GM23338 (cell line): ENCODE measurements around the gene ZBTB20.

Experiments used
- CREB1 ChIP-seq: fragments of 250-450 bp; sonication (Bioruptor Pico); IDR thresholded peaks from 2 replicates; pipeline ENCODE4 v1.5.0; 2020; ENCODE audit warnings: low read depth, mild to moderate bottlenecking, moderate library complexity
- ETS1 ChIP-seq: IDR thresholded peaks from 2 replicates; pipeline ENCODE4 v1.6.1; 2016; ENCODE audit warnings: antibody characterized with exemption
- EZH2 ChIP-seq: fragments of 200-600 bp; sonication (generic); IDR thresholded peaks from one replicate; pipeline ENCODE4 v1.8.0; 2017; ENCODE audit warnings: antibody characterized with exemption, mild to moderate bottlenecking, low read depth; ENCODE audit not compliant: unreplicated experiment
- EZH2phosphoT487 ChIP-seq: fragments of 200-600 bp; sonication (generic); IDR thresholded peaks from one replicate; pipeline ENCODE4 v1.8.1; 2018; ENCODE audit warnings: antibody characterized with exemption; ENCODE audit not compliant: unreplicated experiment
- JUNB ChIP-seq: IDR thresholded peaks from one replicate; pipeline ENCODE4 v1.6.1; 2016; ENCODE audit warnings: antibody characterized with exemption; ENCODE audit not compliant: unreplicated experiment
- NANOG ChIP-seq: IDR thresholded peaks from 2 replicates; pipeline ENCODE4 v1.6.1; 2016; ENCODE audit warnings: antibody characterized with exemption, borderline replicate concordance
- POLR2AphosphoS5 ChIP-seq: IDR thresholded peaks from 2 replicates; pipeline ENCODE4 v1.6.1; 2016; ENCODE audit warnings: antibody characterized with exemption, low read depth
- REST ChIP-seq: IDR thresholded peaks from one replicate; pipeline ENCODE4 v1.6.1; 2018; ENCODE audit warnings: antibody characterized with exemption; ENCODE audit not compliant: unreplicated experiment
- STAT1 ChIP-seq: IDR thresholded peaks from one replicate; pipeline ENCODE4 v1.6.1; 2016; ENCODE audit warnings: antibody characterized with exemption; ENCODE audit not compliant: unreplicated experiment
- ZNF331 ChIP-seq: fragments of 250-450 bp; sonication (Bioruptor Pico); IDR thresholded peaks from 2 replicates; pipeline ENCODE4 v1.5.0; 2020; ENCODE audit warnings: low read depth, mild to moderate bottlenecking, moderate library complexity
- TF ChIP-seq, protein P1 (sequence below), 2 experiments: fragments of 200-600 bp in 1 of 2; sonication (generic) in 1 of 2; conservative IDR thresholded peaks; 2 replicates each; pipeline versions ENCODE4 v1.5.1 to v1.6.1; 2016 to 2017; ENCODE audit warnings: antibody characterized with exemption in 2 of 2, low read depth in 2 of 2, mild to moderate bottlenecking in 2 of 2, moderate library complexity in 1 of 2

GRCh38 chr3:114441386-114441785 lies 705.7 kb downstream of the ZBTB20 start:
- TF ChIP-seq, protein P1, sequence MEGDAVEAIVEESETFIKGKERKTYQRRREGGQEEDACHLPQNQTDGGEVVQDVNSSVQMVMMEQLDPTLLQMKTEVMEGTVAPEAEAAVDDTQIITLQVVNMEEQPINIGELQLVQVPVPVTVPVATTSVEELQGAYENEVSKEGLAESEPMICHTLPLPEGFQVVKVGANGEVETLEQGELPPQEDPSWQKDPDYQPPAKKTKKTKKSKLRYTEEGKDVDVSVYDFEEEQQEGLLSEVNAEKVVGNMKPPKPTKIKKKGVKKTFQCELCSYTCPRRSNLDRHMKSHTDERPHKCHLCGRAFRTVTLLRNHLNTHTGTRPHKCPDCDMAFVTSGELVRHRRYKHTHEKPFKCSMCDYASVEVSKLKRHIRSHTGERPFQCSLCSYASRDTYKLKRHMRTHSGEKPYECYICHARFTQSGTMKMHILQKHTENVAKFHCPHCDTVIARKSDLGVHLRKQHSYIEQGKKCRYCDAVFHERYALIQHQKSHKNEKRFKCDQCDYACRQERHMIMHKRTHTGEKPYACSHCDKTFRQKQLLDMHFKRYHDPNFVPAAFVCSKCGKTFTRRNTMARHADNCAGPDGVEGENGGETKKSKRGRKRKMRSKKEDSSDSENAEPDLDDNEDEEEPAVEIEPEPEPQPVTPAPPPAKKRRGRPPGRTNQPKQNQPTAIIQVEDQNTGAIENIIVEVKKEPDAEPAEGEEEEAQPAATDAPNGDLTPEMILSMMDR (conservative IDR thresholded peaks at IDR 0.05; ENCODE audit: low read depth in 2 of 2), result no peak
- TF ChIP-seq JUNB (no peak), EZH2 (no peak), POLR2AphosphoS5 (no peak), ETS1 (no peak), EZH2phosphoT487 (no peak), REST (no peak), STAT1 (no peak), CREB1 (CRISPR knock-in tag) (no peak), ZNF331 (CRISPR knock-in tag) (no peak), NANOG (no peak)
